ENCODE data around the gene SLC38A5.

GRCh38 chrX:48488034-48488433, 18.0 kb upstream of the SLC38A5 start:
- TF ChIP-seq POLR2AphosphoS5 (IDR thresholded peaks at IDR 0.05) (no peak), CTCF (IDR thresholded peaks at IDR 0.05) (no peak)
